Pulmonary artery endothelial cell (primary cell): ENCODE results near the gene ATP6V1G3. TPM values are rescaled to one million over a fixed set of nuclear protein-coding genes. Genes with fewer than 3 reads are reported as not detected.
"Not testable (repeated sequence)": the region's sequence is repeated elsewhere in the genome, so short reads cannot be mapped to it uniquely, and the experiment has no call there.

Source experiments
- DNase-seq: peaks from one replicate; pipeline ENCODE4 v3.0.0-alpha.2; 2011; ENCODE audit warnings: low read depth, low spot score
- total RNA-seq: library from RNA; depleted of rRNA; stranded (reverse); fragments of >200 nt; gene quantifications from 2 replicates; pipeline ENCODE4 v1.2.3, GENCODE V29; 2014

Gene ATP6V1G3
- total RNA-seq, 1 donor from 2014 or later, result not detected

- no peak for DNase-seq
Observed at GRCh38 chr1:198543670-198544260, 3.3 kb upstream of the ATP6V1G3 start.

- no peak for DNase-seq
Observed at GRCh38 chr1:198542632-198543031, 2.2 kb upstream of the ATP6V1G3 start.

- DNase-seq, result no peak
Observed at GRCh38 chr1:198541737-198542136, 1.3 kb upstream of the ATP6V1G3 start.

GRCh38 chr1:198538579-198539364 is 1.7 kb downstream of the ATP6V1G3 start:
- DNase-seq, result no peak

- no peak for DNase-seq
Observed at GRCh38 chr1:198535631-198536030, 4.8 kb downstream of the ATP6V1G3 start.

- no peak for DNase-seq
Observed at GRCh38 chr1:198534548-198535418, 5.7 kb downstream of the ATP6V1G3 start.

GRCh38 chr1:198531891-198532290 is 8.6 kb downstream of the ATP6V1G3 start:
- no peak for DNase-seq

GRCh38 chr1:198530953-198531352 is 9.5 kb downstream of the ATP6V1G3 start:
- no peak for DNase-seq

GRCh38 chr1:198529414-198529813 is 11.1 kb downstream of the ATP6V1G3 start:
- peak; percentile 44 for DNase-seq

GRCh38 chr1:198528364-198528763 is 12.1 kb downstream of the ATP6V1G3 start:
- DNase-seq, result peak; percentile 30

GRCh38 chr1:198524556-198524955 is 15.9 kb downstream of the ATP6V1G3 start:
- DNase-seq, result no peak

- not testable (repeated sequence) for DNase-seq
Observed at GRCh38 chr1:198524127-198524526, 16.4 kb downstream of the ATP6V1G3 start.

- DNase-seq, result no peak
Observed at GRCh38 chr1:198523182-198523950, 17.1 kb downstream of the ATP6V1G3 start.

GRCh38 chr1:198520524-198521254 is 19.8 kb downstream of the ATP6V1G3 start:
- no peak for DNase-seq

- DNase-seq, result no peak
Observed at GRCh38 chr1:198519639-198520501, 20.6 kb downstream of the ATP6V1G3 start.

GRCh38 chr1:198517623-198518199 is 22.8 kb downstream of the ATP6V1G3 start:
- DNase-seq, result no peak

- DNase-seq, result no peak
Observed at GRCh38 chr1:198500096-198500495, 40.4 kb downstream of the ATP6V1G3 start.

- DNase-seq, result no peak
Observed at GRCh38 chr1:198499588-198499987, 40.9 kb downstream of the ATP6V1G3 start.

- no peak for DNase-seq
Observed at GRCh38 chr1:198498881-198499280, 41.6 kb downstream of the ATP6V1G3 start.

GRCh38 chr1:198498103-198498385 is 42.4 kb downstream of the ATP6V1G3 start:
- DNase-seq, result no peak
